Cerebellar cortex (tissue), 1 donor: ENCODE results near the gene MRPS18A.
"Not testable (repeated sequence)": the region's sequence is repeated elsewhere in the genome, so short reads cannot be mapped to it uniquely, and the experiment has no call there.

Experiments used
- DNase-seq: peaks from one replicate; pipeline ENCODE4 v3.0.0-alpha.2; 2015; ENCODE audit warnings: low spot score

The MRPS18A gene

GRCh38 chr6:43717389-43717788 lies 29.8 kb upstream of the MRPS18A start:
- DNase-seq: no peak

- DNase-seq: no peak
Observed at GRCh38 chr6:43716099-43716498, 28.5 kb upstream of the MRPS18A start.

GRCh38 chr6:43715056-43715788 lies 27.6 kb upstream of the MRPS18A start:
- no peak for DNase-seq

GRCh38 chr6:43714311-43715055 lies 26.9 kb upstream of the MRPS18A start:
- no peak for DNase-seq

GRCh38 chr6:43713643-43714310 lies 26.2 kb upstream of the MRPS18A start:
- DNase-seq: no peak

- no peak for DNase-seq
Observed at GRCh38 chr6:43712579-43712978, 25.0 kb upstream of the MRPS18A start.

GRCh38 chr6:43710576-43710975 lies 23.0 kb upstream of the MRPS18A start:
- DNase-seq: no peak

- DNase-seq: no peak
Observed at GRCh38 chr6:43709654-43710303, 22.2 kb upstream of the MRPS18A start.

- no peak for DNase-seq
Observed at GRCh38 chr6:43708860-43709653, 21.5 kb upstream of the MRPS18A start.

- DNase-seq: no peak
Observed at GRCh38 chr6:43707767-43708166, 20.2 kb upstream of the MRPS18A start.

- no peak for DNase-seq
Observed at GRCh38 chr6:43707269-43707668, 19.7 kb upstream of the MRPS18A start.

- no peak for DNase-seq
Observed at GRCh38 chr6:43706788-43707187, 19.2 kb upstream of the MRPS18A start.

GRCh38 chr6:43705996-43706395 lies 18.4 kb upstream of the MRPS18A start:
- no peak for DNase-seq

- no peak for DNase-seq
Observed at GRCh38 chr6:43703512-43704429, 16.2 kb upstream of the MRPS18A start.

GRCh38 chr6:43702534-43703440 lies 15.2 kb upstream of the MRPS18A start:
- DNase-seq: peak; percentile 63

- DNase-seq: no peak
Observed at GRCh38 chr6:43702171-43702533, 14.6 kb upstream of the MRPS18A start.

- DNase-seq: not testable (repeated sequence)
Observed at GRCh38 chr6:43700939-43701560, 13.5 kb upstream of the MRPS18A start.

GRCh38 chr6:43699564-43700186 lies 12.1 kb upstream of the MRPS18A start:
- no peak for DNase-seq
